ENCODE data around the gene JUN.

Gene JUN

DNA sequence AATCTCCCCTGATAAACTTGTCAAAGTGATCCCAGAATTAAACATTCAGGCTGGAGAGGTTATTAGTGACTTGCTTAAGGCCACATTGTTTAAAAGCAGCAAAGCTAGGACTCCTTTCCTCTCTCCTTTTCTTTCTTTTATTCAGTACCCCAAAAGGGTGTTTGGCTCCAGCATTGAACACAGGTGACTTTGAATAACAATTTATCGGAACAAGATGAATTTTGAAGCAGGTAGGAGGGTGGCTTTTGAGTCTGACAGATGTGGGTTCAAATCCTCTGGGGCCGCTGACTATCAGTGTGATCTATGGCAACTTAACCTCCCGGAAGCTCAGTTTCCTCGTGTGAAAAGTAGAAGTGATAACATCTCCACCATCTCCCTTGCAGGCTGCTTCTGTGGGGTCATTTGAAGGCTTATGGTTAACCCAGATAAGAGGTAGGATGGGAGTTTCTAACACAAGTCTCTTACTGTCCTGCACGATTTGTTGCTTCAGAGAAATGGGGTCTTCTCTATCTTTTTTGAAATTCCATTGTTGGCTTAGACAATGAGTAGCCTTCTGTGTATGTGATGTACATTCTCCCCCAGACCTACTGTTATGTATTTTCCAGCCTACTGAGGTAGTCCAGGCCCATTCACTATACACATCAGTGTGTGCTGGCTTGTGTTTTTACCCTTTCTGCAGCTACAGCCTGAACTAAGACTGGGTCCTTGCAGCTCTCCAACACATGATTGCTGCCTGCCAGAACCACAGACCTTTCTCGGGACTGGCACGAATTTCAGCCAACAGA lies 29.0 kb downstream of the JUN start:
- DNase-seq: no peak

DNA sequence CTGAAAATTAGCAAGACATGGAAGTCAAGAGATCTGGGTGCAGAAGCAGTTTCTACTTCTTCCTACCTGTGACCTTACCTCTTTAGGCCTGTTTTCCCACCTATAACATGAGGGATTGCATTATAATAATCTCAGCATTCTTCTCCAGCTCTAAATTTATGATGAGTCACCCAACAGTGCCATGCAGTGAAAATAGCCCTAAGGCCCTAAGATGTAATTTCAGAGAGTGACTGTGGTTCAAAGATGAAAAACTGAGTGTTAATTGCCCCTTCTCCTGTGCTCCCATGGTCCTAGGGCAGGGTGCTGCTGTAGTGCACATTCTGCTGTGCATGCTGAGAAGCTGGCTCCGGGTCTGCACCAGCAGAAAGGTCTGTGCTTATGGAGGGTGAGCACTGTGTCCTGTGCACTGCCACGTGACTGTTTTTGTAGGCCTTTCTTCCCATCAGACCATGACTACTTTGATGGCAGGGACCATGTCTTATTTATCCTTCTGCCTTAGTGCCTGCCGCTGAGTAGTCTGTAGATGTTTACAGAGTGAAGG lies 29.7 kb downstream of the JUN start:
- DNase-seq: no peak

DNA sequence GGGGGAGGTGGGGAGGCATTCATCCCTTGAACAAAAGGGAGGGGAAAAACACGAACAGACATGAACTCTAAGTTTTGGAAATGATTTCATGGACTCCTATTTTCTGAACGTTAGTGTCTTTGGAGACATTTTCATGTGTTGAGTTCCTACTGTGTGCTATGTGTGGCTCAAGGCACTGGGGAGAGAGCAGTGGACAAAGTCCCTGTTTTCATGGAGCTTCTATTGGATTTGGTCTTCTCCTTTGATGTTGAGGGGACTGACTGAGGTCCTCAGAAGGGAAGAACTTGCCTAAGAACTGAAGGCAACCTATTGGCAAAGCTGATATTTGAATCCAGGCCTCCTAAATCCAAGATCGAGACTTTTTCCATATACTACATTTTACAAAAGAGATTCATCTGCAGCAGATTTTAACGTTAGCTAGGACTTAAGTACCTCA lies 30.4 kb downstream of the JUN start:
- no peak for DNase-seq

DNA sequence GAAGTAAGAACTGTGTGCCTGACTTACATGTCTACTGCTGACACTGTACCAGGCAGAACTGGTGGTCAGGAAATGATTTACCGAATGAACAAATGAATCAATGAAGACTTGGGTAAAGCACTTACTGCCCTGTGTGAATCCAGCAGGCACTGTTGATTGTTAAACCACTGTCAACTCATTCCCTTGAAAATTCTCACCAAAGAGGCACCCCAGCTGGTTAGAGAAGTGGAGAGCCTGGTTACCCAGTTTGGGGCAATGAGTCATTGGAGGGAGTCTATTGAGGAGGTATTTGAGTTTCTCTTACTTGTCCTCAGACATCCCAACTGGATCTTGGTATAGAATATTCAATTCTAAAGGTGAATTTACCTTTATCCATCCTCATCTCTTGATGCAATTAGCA lies 34.2 kb downstream of the JUN start:
- DNase-seq: no peak

DNA sequence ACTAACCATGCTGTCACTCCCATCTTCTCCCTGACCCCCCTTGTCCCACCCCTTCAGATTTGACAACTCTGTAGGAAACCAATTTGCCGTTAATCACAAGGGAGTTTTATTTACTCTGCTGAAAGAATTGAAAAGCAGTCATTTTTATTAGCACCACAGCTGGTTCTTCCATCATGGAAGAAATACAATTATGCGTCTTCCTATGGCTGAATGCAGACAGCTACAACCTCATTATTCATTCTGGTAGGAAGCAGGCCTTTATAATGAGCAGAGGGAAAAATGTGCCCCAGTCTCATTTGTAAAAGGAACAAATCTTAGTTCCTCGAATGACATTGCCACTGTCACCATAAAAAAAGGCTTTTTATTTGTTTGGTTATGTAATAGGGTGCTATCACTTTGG lies 35.2 kb downstream of the JUN start:
- DNase-seq: peak; percentile 79

DNA sequence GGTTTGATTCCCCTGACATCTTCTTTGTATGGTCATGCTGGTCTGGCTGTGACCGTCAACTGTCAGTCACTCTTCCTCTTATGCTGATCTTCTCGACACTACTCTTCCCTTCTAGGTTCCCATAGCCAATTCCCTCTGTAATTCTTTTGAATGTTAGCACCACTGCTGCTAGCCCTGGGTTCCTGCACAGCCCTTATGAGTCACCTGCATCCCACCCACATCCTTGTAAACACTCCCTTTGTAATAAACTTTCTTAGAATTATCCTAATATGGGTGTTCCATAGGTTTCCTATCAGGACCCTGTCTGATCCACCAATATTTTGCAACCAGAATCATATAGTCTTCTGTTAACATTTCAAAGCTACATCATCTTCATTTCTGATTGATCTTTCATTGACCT lies 37.1 kb downstream of the JUN start:
- no peak for DNase-seq

DNA sequence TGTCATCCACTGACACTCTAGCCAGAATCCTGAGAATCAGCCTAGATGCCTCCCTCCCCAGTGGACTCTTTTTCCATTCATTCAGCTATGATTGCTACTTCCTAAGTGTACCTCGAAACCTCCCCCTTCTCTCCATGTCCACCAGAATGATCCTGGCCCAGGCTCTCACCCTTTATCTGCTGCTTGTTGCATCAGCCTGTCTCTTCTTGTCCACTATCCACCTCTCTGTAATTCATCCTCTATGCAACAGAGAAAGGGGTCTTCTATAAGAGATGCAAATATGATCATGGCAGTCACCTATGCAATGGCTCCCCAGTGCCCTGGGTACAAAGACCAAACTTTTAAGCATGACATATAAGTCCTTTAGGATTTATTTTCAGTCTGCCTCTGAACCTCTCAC lies 37.7 kb downstream of the JUN start:
- DNase-seq: no peak

DNA sequence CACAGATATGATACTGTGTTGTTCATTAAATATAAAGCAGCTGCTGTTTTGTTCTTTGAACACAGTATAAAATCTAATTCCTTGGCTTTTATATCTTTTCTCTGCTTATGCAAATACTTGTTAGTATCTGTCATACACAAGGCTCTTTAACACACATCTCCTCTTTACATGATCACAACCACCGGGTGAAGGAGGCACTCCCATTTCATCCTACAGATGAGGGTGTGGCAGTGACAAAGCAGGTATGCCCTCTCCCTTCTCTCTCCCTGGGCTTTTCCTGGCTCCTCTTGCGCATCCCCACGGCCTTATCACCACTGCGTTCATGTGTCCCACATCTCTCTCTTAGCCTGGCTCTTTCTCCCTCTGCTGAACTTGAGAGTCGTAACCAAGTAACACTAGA lies 38.2 kb downstream of the JUN start:
- no peak for DNase-seq

DNA sequence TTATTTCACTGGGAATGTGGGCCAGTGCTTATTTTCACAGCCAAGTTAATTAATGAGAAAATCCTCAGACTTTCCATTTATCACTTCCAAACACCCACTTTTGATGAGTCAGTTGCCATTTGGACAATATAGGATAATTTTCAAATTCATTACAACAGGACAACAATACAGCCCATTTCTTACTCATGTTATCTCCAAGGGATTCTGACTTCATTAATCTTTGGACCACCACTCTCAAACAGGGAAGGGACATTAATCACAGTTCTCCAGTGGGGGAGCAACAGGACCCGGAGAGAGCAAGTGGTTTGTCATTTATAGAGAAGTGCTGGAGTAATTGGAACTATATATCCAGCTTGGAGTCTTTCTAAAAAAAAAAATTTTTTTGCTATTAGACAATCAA lies 38.7 kb downstream of the JUN start:
- no peak for DNase-seq

DNA sequence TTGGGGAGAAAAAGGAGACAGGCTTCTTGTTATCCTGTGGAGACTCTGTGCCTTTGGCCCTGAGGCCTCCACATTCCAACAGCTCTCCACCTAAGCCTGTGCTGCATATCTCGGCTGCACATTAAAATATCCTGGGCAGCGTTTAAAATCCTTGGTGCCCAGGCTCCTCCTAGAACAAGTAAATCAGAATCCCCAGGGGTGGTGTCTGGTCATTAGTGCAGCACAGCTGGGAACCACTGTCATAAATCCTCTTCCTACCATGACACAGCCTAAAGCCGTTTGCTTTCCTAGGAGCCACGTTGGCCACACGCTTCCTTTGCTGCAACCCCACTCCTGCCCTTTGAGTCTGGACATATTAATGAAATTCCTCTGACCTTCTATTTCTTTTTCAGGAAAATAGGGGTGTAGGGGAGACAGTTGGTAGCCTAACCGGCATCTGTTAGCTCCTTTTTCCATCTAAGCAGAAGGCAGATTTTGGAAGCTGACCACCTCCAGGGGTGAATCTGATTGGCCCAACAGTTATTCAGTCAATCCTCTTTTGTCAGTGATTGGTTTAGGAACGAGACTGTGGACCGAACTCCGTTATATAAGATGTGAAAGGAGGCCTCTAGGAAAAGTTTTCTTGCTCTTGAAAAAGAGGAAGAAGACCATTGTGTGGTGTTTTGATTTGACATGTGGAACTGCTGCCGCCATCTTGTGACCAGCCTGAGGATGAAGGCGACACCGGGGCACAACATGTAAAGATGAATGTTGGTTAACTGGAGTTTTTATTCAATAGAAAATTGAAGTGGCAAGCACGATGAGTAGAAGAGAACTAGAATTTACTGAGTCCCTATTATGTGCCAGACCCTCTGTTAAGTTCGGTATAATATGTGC lies 41.9 kb downstream of the JUN start:
- no peak for DNase-seq

DNA sequence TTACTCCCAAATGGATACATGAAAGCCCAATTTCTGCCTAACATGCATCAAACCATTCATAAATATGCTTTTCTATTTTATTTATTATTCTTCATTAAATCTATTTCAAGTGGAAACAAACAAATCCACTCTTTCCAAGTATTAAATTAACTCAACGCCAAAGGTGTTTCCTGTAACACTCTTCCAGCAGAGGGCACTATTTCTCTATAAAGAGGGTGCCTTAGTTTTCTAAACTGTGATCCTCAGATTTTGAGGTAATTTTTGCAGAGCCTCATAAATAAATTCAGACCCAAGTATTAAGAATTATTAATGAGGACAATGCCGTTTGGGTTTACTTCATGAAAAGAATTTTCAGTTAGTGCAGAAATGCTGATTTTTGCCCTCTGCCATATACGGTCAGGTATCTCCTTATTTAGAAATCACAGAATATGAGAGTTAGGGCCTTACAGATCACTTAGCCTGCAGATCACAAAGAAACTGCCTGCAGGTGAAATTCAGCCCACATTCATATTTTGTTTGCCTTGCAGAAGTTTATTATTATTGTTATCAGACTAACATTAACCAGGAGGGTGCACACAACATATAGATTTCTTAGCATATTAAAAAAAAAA lies 43.9 kb downstream of the JUN start:
- DNase-seq: peak; percentile 43

DNA sequence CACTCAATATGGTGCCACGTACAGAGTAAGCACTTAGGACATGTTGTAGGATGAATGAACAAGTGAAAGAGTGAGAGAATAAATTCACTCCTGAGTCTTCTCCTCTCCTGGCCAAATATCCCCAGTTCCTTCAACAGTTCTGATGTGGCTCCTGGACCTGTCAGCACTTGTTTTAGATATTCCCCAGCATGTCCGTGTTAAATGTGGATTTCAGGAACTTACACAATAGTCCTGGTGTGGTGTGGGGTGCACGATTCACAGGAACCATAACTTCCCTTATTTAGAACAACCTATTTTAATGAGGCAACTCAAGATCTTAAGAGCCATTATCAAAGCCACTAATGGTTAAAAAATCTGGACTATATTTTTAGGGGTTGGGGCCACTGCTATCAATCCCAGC lies 45.0 kb downstream of the JUN start:
- no peak for DNase-seq

DNA sequence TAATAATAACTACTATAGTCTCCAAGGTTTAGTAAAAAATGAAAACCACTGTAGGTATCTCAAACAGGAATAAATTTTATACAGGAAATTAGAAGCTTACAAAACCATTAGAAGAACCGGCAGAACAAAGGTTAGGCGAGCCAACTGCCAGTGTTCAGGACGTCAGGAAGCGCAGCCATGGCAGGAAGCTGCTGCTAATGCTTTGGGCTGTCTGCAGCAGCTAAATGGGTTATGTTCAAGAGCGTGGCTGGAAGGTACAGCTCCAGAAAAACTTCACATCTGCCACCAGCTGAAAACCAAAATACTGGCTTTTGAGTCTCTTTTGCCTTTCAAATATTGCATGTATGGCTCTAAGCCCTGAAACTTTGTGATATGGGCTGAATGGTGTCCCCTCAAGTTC lies 48.3 kb downstream of the JUN start:
- DNase-seq: no peak

DNA sequence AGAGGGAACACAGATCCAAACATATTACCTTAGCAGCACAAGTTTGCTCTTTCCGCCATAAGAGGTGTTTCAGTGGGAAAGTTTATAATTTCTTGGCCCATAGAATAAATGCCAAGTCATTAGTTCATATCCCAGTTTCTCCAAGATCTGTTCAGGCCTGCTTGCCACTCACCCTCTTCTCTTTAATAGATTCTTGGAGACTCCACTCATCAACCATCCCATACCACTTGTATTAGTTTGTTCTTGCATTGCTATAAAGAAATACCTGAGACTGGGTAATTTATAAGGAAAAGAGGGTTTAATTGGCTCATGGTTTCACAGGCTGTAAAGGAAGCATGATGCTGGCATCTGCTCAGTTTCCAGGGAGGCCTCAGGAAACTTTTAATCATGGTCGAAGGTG lies 49.2 kb downstream of the JUN start:
- no peak for DNase-seq

DNA sequence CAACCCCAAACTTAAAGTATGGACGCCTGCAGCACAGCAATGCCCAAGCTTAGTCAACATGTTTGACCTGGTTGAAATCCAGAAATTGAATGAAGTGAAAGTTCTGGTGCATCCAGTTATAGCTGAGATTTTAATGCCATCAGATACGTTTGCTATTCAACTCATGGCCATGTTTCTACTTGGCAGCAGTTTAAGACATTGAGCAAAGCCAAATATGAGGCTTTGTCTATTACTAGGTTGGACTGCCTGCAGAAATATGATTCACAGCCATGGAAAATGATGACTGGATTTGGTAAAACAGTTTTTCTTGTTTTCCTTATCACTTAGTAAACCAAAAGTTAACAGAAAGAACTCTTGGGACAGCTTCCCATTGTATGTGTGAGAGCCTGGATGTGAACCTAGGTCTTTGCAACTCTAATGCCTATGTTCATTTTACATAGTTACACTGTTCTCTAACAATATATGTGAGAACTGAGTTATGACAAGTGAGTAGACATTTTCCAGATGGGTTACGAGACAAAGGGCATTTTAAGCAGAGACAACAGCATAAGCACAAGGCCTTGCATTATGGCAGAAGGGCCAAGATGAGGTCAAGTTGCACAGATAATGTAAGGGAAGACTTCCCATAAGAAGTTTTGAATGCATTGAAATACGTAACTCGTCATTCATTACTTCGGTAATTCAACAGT lies 51.6 kb downstream of the JUN start:
- DNase-seq: no peak

Measured in NCI-H1417 treated with DMSO at 0.1 percent for 48 hours (cell line).